Hepatocyte (in vitro differentiated cells): ENCODE results near the gene IFI44L. TPM values are rescaled to one million over a fixed set of nuclear protein-coding genes. Genes with fewer than 3 reads are reported as not detected.

ENCODE experiments used
- DNase-seq: peaks from one replicate; pipeline ENCODE4 v3.0.0-alpha.2; 2016; ENCODE audit warnings: low spot score
- H2AFZ ChIP-seq: fragments of 200-600 bp; sonication (generic); 2 replicates; pipeline ENCODE4 v1.6.0; 2016; ENCODE audit warnings: antibody characterized with exemption, mild to moderate bottlenecking
- H3K27ac ChIP-seq: fragments of 200-600 bp; sonication (generic); 2 replicates; pipeline ENCODE4 v1.5.1; 2016; ENCODE audit warnings: mild to moderate bottlenecking
- H3K27me3 ChIP-seq: fragments of 200-600 bp; sonication (generic); 2 replicates; pipeline ENCODE4 v1.6.1; 2016
- H3K36me3 ChIP-seq: fragments of 200-600 bp; sonication (generic); replicated peaks from 2 replicates; pipeline ENCODE4 v1.5.1; 2016; ENCODE audit warnings: low read depth; ENCODE audit not compliant: insufficient read depth
- H3K4me1 ChIP-seq: fragments of 200-600 bp; sonication (generic); 2 replicates; pipeline ENCODE4 v1.5.1; 2016; ENCODE audit warnings: mild to moderate bottlenecking, moderate library complexity; ENCODE audit not compliant: insufficient read depth
- H3K4me2 ChIP-seq: fragments of 200-600 bp; sonication (generic); 2 replicates; pipeline ENCODE4 v1.6.0; 2016
- H3K4me3 ChIP-seq: fragments of 200-600 bp; sonication (generic); 2 replicates; pipeline ENCODE4 v1.5.1; 2016; ENCODE audit warnings: mild to moderate bottlenecking
- H3K79me2 ChIP-seq: fragments of 200-600 bp; sonication (generic); 2 replicates; pipeline ENCODE4 v1.6.0; 2017; ENCODE audit warnings: mild to moderate bottlenecking
- H3K9me2 ChIP-seq: fragments of 200-600 bp; sonication (generic); replicated peaks from 2 replicates; pipeline ENCODE4 v1.6.0; 2017; ENCODE audit warnings: mild to moderate bottlenecking; ENCODE audit not compliant: insufficient read depth
- H3K9me3 ChIP-seq: fragments of 200-600 bp; sonication (generic); 2 replicates; pipeline ENCODE4 v1.5.1; 2016; ENCODE audit warnings: low read depth, mild to moderate bottlenecking
- H4K20me1 ChIP-seq: fragments of 200-600 bp; sonication (generic); 2 replicates; pipeline ENCODE4 v1.6.0; 2016; ENCODE audit warnings: mild to moderate bottlenecking; ENCODE audit not compliant: insufficient read depth, poor library complexity, severe bottlenecking
- EZH2 ChIP-seq: fragments of 200-600 bp; sonication (generic); IDR thresholded peaks from 2 replicates; pipeline ENCODE4 v1.6.1; 2016; ENCODE audit warnings: antibody characterized with exemption, mild to moderate bottlenecking, borderline replicate concordance
- EZH2phosphoT487 ChIP-seq: fragments of 200-600 bp; sonication (generic); IDR thresholded peaks from one replicate; pipeline ENCODE4 v1.6.1; 2018; ENCODE audit warnings: antibody characterized with exemption, mild to moderate bottlenecking, low read depth, moderate library complexity; ENCODE audit not compliant: unreplicated experiment, severe bottlenecking
- WGBS: methylation state at CpG from one replicate; pipeline ENCODE4 v1.1.6; 2016; ENCODE audit warnings: low lambda C conversion rate; ENCODE audit errors: missing lambda C conversion rate; 5-methylcytosine and 5-hydroxymethylcytosine counted together
- polyA plus RNA-seq: library from polyadenylated mRNA; unstranded; fragments of >200 nt; fragmentation: Nextera tagmentation; extraction: Ambion mirVana; gene quantifications from 2 replicates; pipeline ENCODE4 v1.2.1, GENCODE V29; 2016
- total RNA-seq: library from RNA; depleted of rRNA; stranded (reverse); fragments of >200 nt; gene quantifications from 2 replicates; pipeline ENCODE4 v1.2.3, GENCODE V29; 2014
- TF ChIP-seq, protein P1 (sequence below): fragments of 200-600 bp; sonication (generic); IDR thresholded peaks from 2 replicates; pipeline ENCODE4 v1.5.1; 2016; ENCODE audit warnings: antibody characterized with exemption, mild to moderate bottlenecking; ENCODE audit not compliant: poor library complexity

IFI44L gene
- total and polyA plus RNA-seq, 2 experiments from 2014 or later: 0.19 to 2.6 TPM

- DNase-seq: no peak
- Histone ChIP-seq H3K4me3 (no peak overlapping the region), H3K27ac (no peak overlapping the region), H3K36me3 (no peaks in the 10 kb centered on the region), H3K4me2 (no peak overlapping the region), H3K9me3 (no peaks in the 10 kb centered on the region), H3K79me2 (no peaks in the 10 kb centered on the region), H3K4me1 (no peaks in the 10 kb centered on the region), H4K20me1 (no peaks in the 10 kb centered on the region), H3K9me2 (no peaks in the 10 kb centered on the region), H3K27me3 (no peaks in the 10 kb centered on the region), H2AFZ (no peak overlapping the region)
- 89% methylated on average over 4 of the region's 4 CpGs for WGBS
- no peak for TF ChIP-seq EZH2phosphoT487
- TF ChIP-seq EZH2: no peak
- TF ChIP-seq, protein P1, sequence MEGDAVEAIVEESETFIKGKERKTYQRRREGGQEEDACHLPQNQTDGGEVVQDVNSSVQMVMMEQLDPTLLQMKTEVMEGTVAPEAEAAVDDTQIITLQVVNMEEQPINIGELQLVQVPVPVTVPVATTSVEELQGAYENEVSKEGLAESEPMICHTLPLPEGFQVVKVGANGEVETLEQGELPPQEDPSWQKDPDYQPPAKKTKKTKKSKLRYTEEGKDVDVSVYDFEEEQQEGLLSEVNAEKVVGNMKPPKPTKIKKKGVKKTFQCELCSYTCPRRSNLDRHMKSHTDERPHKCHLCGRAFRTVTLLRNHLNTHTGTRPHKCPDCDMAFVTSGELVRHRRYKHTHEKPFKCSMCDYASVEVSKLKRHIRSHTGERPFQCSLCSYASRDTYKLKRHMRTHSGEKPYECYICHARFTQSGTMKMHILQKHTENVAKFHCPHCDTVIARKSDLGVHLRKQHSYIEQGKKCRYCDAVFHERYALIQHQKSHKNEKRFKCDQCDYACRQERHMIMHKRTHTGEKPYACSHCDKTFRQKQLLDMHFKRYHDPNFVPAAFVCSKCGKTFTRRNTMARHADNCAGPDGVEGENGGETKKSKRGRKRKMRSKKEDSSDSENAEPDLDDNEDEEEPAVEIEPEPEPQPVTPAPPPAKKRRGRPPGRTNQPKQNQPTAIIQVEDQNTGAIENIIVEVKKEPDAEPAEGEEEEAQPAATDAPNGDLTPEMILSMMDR: no peak
Measured at GRCh38 chr1:78633209-78633608, 13.0 kb downstream of the IFI44L start.

DNA sequence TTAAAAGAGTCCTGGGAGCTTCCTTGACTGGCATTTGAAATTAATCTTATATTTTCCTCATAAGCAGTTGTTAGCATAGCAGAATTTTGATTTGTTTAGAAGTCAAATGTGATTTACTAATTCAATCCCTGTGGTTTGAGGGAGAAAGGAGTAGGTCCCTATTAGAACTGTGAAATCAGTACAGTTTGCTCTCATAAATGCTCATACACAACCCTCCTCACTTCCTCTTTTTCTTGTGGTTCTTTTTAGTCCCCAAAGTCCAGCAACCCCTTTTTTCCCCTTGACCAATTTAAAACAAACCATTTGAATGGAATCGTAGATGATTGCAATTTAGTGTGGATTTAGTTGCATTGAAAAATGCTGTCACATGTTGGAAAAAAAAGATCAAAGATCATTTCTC, 20.2 kb downstream of the IFI44L start:
- TF ChIP-seq, protein P1: no peak
- TF ChIP-seq EZH2: no peak
- TF ChIP-seq EZH2phosphoT487: no peak
- H3K27ac ChIP-seq: no peak overlapping the region
- no peaks in the 10 kb centered on the region for H4K20me1 ChIP-seq
- no peaks in the 10 kb centered on the region for H3K79me2 ChIP-seq
- H3K9me2 ChIP-seq: no peaks in the 10 kb centered on the region
- H3K4me1 ChIP-seq: no peaks in the 10 kb centered on the region
- H2AFZ ChIP-seq: no peak overlapping the region
- WGBS: 88% methylated on average over 1 of the region's 1 CpG
- H3K4me2 ChIP-seq: no peak overlapping the region
- no peaks in the 10 kb centered on the region for H3K9me3 ChIP-seq
- H3K36me3 ChIP-seq: no peaks in the 10 kb centered on the region
- no peaks in the 10 kb centered on the region for H3K27me3 ChIP-seq
- no peak for DNase-seq
- no peak overlapping the region for H3K4me3 ChIP-seq

DNA sequence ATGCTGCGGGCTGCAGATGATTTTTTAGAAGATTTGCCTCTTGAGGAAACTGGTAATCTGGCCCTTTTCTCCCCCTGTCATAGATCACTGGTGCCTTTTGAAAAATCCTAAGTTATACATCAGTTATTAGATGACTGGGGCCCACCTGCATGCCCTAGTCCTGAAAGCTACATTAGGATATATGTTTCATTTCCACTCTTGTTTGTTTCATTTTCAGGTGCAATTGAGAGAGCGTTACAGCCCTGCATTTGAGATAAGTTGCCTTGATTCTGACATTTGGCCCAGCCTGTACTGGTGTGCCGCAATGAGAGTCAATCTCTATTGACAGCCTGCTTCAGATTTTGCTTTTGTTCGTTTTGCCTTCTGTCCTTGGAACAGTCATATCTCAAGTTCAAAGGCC, 21.3 kb downstream of the IFI44L start:
- H3K9me3 ChIP-seq: no peaks in the 10 kb centered on the region
- TF ChIP-seq, protein P1: no peak
- TF ChIP-seq EZH2phosphoT487: no peak
- no peak for TF ChIP-seq EZH2
- H3K27ac ChIP-seq: no peak overlapping the region
- no peak overlapping the region for H2AFZ ChIP-seq
- no peaks in the 10 kb centered on the region for H3K4me1 ChIP-seq
- no peaks in the 10 kb centered on the region for H4K20me1 ChIP-seq
- no peaks in the 10 kb centered on the region for H3K36me3 ChIP-seq
- no peak overlapping the region for H3K4me2 ChIP-seq
- DNase-seq: no peak
- no peaks in the 10 kb centered on the region for H3K27me3 ChIP-seq
- H3K9me2 ChIP-seq: no peaks in the 10 kb centered on the region
- no peaks in the 10 kb centered on the region for H3K79me2 ChIP-seq
- 88% methylated on average over 4 of the region's 4 CpGs for WGBS
- H3K4me3 ChIP-seq: no peak overlapping the region

DNA sequence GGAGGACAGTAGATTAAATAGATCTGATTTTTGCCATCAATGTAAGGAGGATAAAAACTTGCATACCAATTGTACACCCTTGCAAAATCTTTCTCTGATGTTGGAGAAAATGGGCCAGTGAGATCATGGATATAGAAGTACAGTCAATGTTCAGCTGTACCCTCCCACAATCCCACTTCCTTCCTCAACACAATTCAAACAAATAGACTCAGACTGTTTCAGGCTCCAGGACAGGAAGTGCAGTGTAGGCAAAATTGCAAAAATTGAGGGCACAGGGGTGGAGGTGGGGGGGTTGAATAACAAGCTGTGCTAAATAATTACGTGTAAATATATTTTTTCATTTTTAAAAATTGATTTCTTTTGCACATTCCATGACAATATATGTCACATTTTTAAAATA, 25.5 kb downstream of the IFI44L start:
- WGBS: 70% methylated on average over 1 of the region's 1 CpG

More for the DNA sequence above, 25.5 kb downstream of the IFI44L start:
- Histone ChIP-seq H3K9me3 (no peaks in the 10 kb centered on the region), H3K36me3 (no peaks in the 10 kb centered on the region), H3K9me2 (no peaks in the 10 kb centered on the region), H3K27me3 (no peaks in the 10 kb centered on the region), H2AFZ (no peak overlapping the region), H3K4me1 (no peaks in the 10 kb centered on the region), H3K4me2 (no peak overlapping the region), H3K27ac (no peak overlapping the region), H3K79me2 (no peaks in the 10 kb centered on the region), H4K20me1 (no peaks in the 10 kb centered on the region), H3K4me3 (no peak overlapping the region)
- DNase-seq: no peak
- TF ChIP-seq, protein P1: no peak
- no peak for TF ChIP-seq EZH2
- no peak for TF ChIP-seq EZH2phosphoT487
